ENCODE data around the gene CEP170B.

DNA sequence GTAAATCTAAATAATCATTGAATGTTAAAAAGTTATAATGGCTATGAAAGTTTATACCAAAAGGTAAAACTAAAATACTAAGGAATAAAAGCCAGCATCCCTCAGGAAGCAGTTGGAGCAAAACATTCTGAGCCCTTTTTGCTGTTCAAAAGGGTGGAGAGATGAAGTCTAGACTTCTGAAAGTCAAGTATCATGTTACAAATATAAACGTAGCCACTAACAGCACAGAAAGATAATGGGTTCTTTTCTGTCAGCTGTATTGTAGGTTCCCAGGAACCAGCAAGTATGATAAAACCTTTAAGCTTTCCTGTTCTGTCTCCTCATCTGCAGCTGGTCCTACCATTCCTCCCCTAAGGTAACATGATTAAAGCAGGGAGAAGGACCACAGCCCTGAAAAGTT lies 43.2 kb downstream of the CEP170B start:
- TF ChIP-seq ZNF121 (CRISPR knock-in tag; IDR thresholded peaks at IDR 0.05) (no peak), HNRNPLL (IDR thresholded peaks at IDR 0.05; ENCODE audit: low read depth, low read length, poor library complexity, severe bottlenecking) (no peak), ZNF274 (CRISPR knock-in tag; IDR thresholded peaks at IDR 0.05) (no peak), POLR2A (IDR thresholded peaks at IDR 0.05; ENCODE audit: insufficient read depth in 1 of 2, low read depth in 2 of 2, low read length in 2 of 2) (no peak), POLR2AphosphoS5 (IDR thresholded peaks at IDR 0.05; ENCODE audit: low read depth, low read length) (no peak), ZFX (CRISPR knock-in tag; IDR thresholded peaks at IDR 0.05; ENCODE audit: low read depth) (no peak), ZNF318 (CRISPR knock-in tag; IDR thresholded peaks at IDR 0.05) (no peak), HNF1B (CRISPR knock-in tag; IDR thresholded peaks at IDR 0.05) (no peak), CBFB (CRISPR knock-in tag; IDR thresholded peaks at IDR 0.05) (no peak)
